ENCODE results near the gene CDH10.

CDH10 gene

DNA sequence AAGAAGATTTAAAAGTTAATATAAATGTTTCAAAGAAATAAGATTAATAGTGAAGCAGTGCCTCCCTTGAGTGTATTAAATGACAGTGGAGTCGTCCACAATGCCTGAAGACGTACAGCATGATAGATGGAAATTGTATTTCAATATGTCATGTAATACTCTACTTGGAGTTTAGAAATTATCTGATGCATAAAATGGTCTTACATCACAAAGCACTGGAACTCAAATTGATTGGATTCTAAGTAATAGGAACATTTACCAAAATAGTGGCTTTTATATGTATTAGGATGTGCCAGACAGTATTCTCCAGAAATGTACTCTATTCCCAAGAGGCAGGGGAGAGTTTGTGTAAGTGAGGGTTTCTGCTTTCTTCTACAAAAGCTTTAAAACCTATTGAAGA, 49.4 kb downstream of the CDH10 start:
- DNase-seq = no peak

DNA sequence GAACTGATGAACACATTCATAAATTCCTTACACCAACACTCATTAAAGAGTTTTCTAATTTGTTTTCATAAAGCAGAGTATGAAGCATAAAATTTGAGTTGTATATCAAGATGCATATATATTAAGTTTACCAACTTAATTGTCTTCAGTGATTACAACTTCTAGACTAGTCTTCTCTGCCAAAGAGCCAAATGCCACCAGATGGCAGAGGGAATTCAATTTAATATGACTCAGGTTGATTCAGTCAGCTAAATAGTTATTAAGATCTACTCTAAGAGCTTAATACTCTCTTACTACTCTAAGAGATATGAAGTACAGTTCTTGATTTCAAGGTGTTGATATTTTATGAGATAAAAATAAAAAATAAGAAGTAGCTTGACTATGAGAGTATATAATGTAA, 53.4 kb downstream of the CDH10 start:
- no peak for DNase-seq

DNA sequence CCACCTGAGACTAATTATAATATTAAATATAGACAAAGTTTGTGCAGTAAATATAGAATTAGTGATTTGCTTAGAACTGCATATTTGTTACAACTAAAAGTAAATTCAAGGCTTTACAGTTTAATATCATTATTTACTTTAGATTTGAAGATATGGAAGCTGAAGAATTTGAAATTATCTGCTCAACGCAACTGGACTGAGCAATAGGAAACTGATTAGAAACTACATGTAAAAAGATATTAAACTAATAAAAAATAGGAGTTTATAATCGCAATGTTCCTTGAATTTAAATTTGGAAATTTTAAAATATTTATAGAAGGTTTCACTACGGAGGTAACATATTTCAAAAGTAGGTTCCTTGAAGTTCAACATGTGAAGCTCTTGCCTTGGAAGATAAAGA, 55.2 kb downstream of the CDH10 start:
- no peak for DNase-seq

DNA sequence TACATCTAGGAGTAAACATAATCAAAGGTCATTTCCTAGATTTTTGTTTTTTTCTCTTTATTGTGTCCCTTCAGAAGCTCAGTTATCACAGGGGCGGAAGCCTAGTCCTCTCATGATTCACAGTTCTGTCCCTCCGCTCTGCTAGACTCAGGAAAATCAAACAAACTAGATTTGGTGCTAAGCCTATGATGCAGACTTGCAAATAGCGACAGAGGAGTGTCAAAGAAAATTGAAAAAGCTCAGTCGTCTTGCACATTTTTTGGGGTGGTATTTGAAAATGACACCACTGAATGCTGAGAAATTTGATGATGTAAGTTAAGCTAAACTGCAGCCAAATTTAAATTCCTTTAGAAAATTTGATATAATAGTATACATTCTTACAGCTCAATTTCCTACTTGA, 59.0 kb downstream of the CDH10 start:
- DNase-seq = no peak

GRCh38 chr5:24571302-24571701, 73.5 kb downstream of the CDH10 start:
- DNase-seq = no peak

DNA sequence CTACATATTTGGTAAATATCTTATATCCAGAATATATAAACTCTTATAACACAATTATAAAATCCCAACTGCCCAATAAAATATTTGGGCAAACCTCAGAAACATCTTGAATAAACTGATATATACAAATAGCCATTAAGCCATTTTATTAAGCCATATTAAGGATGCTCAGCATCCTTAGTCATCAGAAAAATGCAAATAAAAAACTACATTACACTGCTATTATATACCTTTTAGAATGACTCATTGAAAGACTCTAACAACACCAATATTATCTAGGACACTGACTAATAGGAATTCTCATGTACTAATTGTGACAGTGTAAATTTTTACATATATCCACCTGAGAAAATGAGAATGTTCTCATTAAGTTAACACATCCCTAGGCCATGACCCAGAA, 77.8 kb downstream of the CDH10 start:
- DNase-seq = no peak

GRCh38 chr5:24555229-24555628, 89.5 kb downstream of the CDH10 start:
- no peak for DNase-seq

DNA sequence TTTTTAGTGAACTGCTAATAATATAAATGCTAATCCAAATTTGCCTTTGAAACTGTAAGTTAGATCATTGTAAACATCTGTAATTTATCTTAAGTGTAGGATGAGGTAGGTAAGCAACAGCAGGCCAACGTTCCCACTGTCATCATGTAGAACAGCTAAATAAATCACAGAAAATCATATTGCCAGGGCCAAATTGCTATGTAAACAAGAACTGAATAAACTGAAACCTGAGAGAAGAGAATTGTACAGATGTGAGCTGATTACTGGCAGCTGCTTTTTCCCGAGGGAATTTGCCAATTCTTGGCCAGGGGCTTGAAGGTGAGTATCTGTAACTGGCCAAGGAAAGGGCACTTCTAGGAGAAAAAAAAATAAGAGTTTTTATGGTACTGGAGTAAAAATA, 97.6 kb downstream of the CDH10 start:
- no peak for DNase-seq

- no peak for DNase-seq
Observed at GRCh38 chr5:24539613-24540012, 105.2 kb downstream of the CDH10 start.

- no peak for DNase-seq
Observed at GRCh38 chr5:24538346-24538745, 106.4 kb downstream of the CDH10 start.

DNA sequence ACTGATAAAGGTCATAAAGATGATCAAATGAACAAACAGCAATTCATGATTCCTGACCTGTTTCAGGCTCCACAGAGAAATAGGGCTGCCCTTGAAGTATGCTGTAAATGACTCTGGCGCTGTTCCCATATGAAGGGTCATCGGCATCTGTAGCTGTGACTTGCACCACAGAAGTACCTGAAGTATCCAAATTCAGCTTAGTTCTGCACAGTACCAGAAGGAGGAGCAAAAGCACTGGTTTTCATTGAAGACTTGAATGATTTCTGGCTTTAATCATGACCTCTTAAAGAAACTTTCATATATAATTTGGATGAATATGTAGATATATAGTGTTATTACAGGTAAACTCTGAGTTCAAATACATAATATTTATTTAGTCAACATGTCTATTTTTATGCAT, 109.1 kb downstream of the CDH10 start:
- DNase-seq = no peak

- no peak for DNase-seq
Observed at GRCh38 chr5:24530906-24531305, 113.9 kb downstream of the CDH10 start.

GRCh38 chr5:24525414-24525813, 119.4 kb downstream of the CDH10 start:
- DNase-seq = no peak

DNA sequence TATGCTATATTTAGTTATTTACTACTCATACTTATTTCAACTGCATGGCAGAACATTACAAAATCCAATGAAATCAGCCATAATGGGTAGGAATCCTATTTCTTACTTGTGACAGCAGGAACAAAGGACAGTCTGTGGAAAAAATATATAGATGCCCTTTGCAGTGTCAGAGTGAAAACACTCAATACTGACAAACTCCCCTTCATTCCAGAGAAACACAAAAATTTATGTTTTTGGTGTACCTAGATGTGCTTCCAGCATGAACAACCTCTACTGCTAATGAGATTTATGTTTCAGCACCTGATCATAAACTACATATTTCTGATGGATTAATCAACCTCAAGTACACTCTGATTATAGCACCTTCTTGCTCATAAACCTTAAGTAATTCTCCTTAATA, 132.4 kb downstream of the CDH10 start:
- DNase-seq = no peak

- DNase-seq = no peak
Observed at GRCh38 chr5:24510523-24510988, 134.2 kb downstream of the CDH10 start.

- DNase-seq = no peak
Observed at GRCh38 chr5:24509943-24510342, 134.8 kb downstream of the CDH10 start.

DNA sequence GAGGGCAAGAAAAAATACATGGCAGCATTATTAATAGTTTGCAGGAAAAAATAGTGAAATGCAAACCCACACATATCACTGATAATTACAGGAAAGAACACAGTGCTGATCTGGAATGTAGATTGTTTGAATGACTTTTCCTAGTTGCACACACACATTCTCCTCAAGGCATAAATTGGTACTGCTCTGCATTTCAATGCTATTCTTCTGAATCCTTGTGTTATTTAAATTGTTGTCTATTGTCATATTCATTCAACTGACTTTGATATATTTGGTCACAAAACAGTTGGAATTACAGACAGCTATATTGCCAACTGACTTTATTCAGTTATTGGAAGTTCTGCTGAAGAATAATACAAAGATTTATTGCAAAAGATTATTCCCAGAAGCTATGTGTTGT, 139.5 kb downstream of the CDH10 start:
- DNase-seq = no peak

- no peak for DNase-seq
Observed at GRCh38 chr5:24497591-24498157, 147.1 kb downstream of the CDH10 start.

- DNase-seq = no peak
Observed at GRCh38 chr5:24497145-24497544, 147.6 kb downstream of the CDH10 start.

DNA sequence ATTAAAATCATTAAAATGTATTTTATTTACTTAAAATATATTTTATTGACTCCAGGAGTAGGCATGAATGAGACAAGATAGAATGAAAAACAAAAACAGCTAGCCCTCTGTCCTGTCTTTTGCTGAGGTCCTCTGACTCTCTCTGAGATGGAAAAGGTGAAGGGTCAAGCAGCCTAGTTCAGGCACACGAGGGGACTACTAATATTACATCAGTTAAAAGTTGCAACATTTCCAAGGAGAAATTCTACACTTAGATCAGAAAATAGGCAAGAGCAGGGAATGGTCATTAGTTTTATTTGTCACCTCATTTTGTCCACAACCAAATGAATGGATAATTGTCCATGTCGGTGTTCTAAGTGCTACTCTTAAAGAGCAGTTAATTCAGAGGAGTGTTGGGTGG, 148.5 kb downstream of the CDH10 start:
- DNase-seq = no peak

DNA sequence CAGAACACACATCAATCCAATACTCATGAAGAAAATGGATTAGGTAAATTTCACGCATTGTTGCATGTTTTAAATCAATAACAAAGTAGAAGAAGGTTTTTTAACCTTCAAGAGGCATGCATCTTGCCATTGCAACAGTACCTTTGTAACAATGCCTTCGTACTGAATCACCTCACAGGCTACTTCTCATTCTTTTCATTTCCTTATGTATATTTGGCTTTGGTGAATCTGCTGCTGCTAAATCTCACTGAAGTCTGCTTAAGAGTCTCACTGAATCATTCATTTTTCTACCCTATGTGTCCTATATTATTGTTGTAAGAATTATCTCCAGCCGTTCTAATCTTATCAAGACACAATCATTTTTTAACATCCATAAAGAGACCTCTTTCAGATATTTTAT, 152.5 kb downstream of the CDH10 start:
- no peak for DNase-seq

DNA sequence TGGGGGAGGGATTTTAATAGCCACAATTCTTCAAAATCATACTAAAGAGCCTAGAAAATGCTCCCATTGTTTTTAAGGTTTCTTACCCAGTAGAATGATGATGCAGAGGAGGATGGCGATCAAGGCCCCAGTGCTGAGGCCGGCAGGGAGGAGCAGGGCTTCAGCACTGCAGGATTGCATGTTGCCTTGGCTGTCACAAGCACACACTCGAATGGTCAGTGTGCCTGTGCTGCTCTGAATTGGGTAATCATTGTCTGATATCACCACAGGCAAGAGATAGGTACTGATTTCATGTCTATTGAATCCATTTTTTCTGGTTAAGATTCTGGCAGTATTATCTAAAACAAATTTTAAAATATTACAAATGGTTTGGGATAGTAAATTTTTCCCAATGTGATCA, 153.3 kb downstream of the CDH10 start:
- DNase-seq = no peak

DNA sequence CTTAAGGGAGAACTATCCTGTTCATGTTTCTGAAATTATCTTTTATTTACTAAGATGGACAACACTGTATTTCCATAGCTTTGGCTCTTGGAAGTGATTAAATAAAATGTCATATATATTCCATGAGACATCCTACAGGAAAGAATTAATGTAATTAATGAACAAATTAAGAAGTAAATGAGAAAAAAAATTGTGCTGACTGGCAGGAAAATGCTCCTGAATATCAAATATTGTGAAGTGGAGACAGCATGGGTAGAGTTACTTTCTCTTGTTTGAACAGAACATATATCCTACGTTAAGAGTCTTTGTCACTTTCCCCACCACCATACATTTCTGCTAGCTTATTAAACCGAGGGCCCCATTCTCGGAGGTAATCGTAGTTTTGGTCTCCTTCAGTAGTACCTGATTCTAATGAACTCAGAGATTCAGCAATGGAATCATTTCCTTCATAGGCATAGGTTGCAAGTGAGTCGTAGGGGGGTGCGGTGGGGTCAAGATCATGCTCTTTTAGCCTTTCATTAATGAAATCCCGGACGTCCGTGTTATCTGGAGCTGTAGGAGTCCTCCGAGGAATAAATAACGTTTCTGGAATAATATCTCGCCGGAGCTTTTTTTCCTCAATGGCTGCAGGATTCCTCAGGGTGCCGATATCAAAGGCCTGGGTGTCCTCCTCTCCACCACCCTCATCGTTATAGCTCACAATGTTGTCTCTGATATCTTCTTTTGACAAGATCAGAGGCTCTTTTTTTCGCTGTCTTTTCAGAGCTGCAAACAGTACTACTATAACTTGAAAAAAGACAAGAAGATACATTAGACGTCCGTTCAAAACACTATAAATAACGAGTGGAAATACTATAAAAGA, 157.2 kb downstream of the CDH10 start:
- no peak for DNase-seq

DNA sequence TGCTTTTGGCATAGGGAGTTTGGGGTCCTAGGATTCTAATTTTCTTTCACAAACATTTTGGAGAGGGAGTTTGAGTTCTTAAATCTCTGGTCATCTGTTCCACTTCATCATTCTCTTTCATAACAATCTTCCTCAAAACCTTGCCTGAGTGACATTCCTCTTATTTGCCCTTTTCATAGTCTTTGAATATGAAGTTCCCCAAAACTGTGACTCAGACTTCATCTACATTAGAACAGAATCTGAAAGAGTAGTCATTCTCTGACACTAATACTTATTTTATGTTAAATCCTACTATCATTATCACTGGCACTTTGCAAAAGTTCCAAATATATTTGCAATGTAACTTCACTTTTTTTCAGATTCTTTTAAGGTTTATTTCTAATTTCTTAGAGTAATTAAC, 163.8 kb downstream of the CDH10 start:
- DNase-seq = no peak

DNA sequence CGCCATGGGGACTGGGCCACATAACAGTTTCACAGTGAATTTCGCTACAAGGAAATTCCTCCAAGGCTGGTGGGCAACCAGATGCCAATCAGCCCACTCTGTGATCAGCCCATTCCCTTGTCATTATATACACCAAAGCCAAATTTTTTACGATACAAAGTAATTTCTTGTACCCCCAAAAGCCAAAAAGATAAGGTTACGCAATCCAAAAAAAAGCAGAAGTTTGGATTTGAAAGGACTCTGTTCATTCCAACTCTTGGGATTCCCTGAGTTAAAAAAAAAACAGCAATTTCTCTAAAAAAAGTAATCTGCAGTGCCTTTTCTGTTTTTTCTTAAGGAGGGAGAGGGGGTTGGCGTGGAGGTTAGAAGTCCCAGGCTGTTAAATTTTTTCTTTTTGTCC, 166.8 kb downstream of the CDH10 start:
- DNase-seq = no peak

Measured in activated naive CD4-positive, alpha-beta T cell treated with Interleukin-2 at 50 U/mL for 16 hours (primary cell).